T47D (cell line): Measurements from ENCODE around the gene DNAJC10.
"Not testable (repeated sequence)": the region's sequence is repeated elsewhere in the genome, so short reads cannot be mapped to it uniquely, and the experiment has no call there.

Experiments
- DNase-seq, 2 experiments: peaks; one replicate each; pipeline versions ENCODE4 v3.0.0 to v3.0.0-alpha.2; 2011 to 2012; ENCODE audit warnings: low read depth in 1 of 2, low spot score in 1 of 2
- JUND ChIP-seq: IDR thresholded peaks from 2 replicates; pipeline ENCODE4 v1.6.1; 2012; ENCODE audit warnings: low read depth
- in situ Hi-C: cut with HindIII; loops from 2 replicates; pipeline ENCODE4 v1.10.0; 2016; ENCODE audit warnings: low sequenced_read_pairs, low pct_unique_long_range_greater_than_20kb

DNAJC10 gene

GRCh38 chr2:182705761-182706160, 10.3 kb upstream of the DNAJC10 start:
- DNase-seq, result no peak
- in situ Hi-C loops, result no loop called here
- no peak for TF ChIP-seq JUND

- in situ Hi-C loops, result no loop called here
- no peak for DNase-seq
- TF ChIP-seq JUND, result no peak
Observed at GRCh38 chr2:182706751-182707150, 9.3 kb upstream of the DNAJC10 start.

- in situ Hi-C loops, result no loop called here
- no peak for TF ChIP-seq JUND
- DNase-seq, result no peak
Observed at GRCh38 chr2:182713601-182714000, 2.5 kb upstream of the DNAJC10 start.

GRCh38 chr2:182715121-182715891, 751 bp upstream of the DNAJC10 start:
- DNase-seq, result peak; percentile 7 to 23
- in situ Hi-C loops, result no loop called here
- no peak for TF ChIP-seq JUND

- in situ Hi-C loops, result no loop called here
- DNase-seq, result peak; percentile 18 to 41
Observed at GRCh38 chr2:182716650-182716979, 558 bp downstream of the DNAJC10 start.

GRCh38 chr2:182717416-182717815, 1.4 kb downstream of the DNAJC10 start:
- no peak for TF ChIP-seq JUND
- no peak for DNase-seq
- in situ Hi-C loops, result no loop called here

More at GRCh38 chr2:182716650-182716979, 558 bp downstream of the DNAJC10 start:
- TF ChIP-seq JUND, result no peak

GRCh38 chr2:182717816-182718215, 1.8 kb downstream of the DNAJC10 start:
- no peak for DNase-seq
- in situ Hi-C loops, result no loop called here
- no peak for TF ChIP-seq JUND

GRCh38 chr2:182718459-182718858, 2.4 kb downstream of the DNAJC10 start:
- no peak for TF ChIP-seq JUND
- in situ Hi-C loops, result no loop called here

GRCh38 chr2:182719116-182719515, 3.1 kb downstream of the DNAJC10 start:
- DNase-seq, in situ Hi-C loops: not testable (repeated sequence)

More at GRCh38 chr2:182718459-182718858, 2.4 kb downstream of the DNAJC10 start:
- no peak for DNase-seq

- in situ Hi-C loops, result no loop called here
- no peak for DNase-seq
- TF ChIP-seq JUND, result no peak
Observed at GRCh38 chr2:182724656-182725055, 8.6 kb downstream of the DNAJC10 start.

GRCh38 chr2:182726473-182726872, 10.4 kb downstream of the DNAJC10 start:
- no peak for DNase-seq
- TF ChIP-seq JUND, result no peak
- in situ Hi-C loops, result no loop called here

GRCh38 chr2:182728014-182728413, 12.0 kb downstream of the DNAJC10 start:
- in situ Hi-C loops, result no loop called here
- no peak for TF ChIP-seq JUND

GRCh38 chr2:182729710-182730339, 13.8 kb downstream of the DNAJC10 start:
- in situ Hi-C loops, result no loop called here
- no peak for DNase-seq
- no peak for TF ChIP-seq JUND

More at GRCh38 chr2:182728014-182728413, 12.0 kb downstream of the DNAJC10 start:
- DNase-seq, result no peak

GRCh38 chr2:182730486-182730885, 14.4 kb downstream of the DNAJC10 start:
- no peak for DNase-seq
- TF ChIP-seq JUND, result no peak
- in situ Hi-C loops, result no loop called here
